ENCODE data around the gene LTB4R. TPM values are rescaled to one million over a fixed set of nuclear protein-coding genes. Genes with fewer than 3 reads are reported as not detected.

LTB4R gene
- total RNA-seq = 10 to 100 TPM; 10.6 to 11.4 TPM

GRCh38 chr14:24310646-24311604, at the start of gene LTB4R:
Gene LTB4R, plus strand, starts transcription at chr14:24311502. Its CDS starts 4,150 bp downstream, at chr14:24315652.
- Mint-ChIP-seq H3K9me3 (no peaks in the 10 kb centered on the region), H3K4me1 (ENCODE audit: low read depth) (peaks cover 64% of the 10 kb centered on the region)
- intact Hi-C loops (cut with micrococcal nuclease) = loop anchor here (1.0 kb wide), 1 partner anchor 21 kb away; no protein-coding TSS in a partner anchor

GRCh38 chr14:24261969-24262327, 49.4 kb upstream of the LTB4R start:
- CTCF ChIA-PET = interaction anchor here (0.6 to 2.1 kb wide), 5 partner anchors 9 to 46 kb away, joined by 3 to 8 read pairs (median 4); partner anchors contain the start of genes CIDEB, RABGGTA and TINF2
- peaks cover 11% of the 10 kb centered on the region for H3K36me3 Mint-ChIP-seq (ENCODE audit: low read depth)
- H3K27ac Mint-ChIP-seq = no peak overlapping the region

More at GRCh38 chr14:24310646-24311604, at the start of gene LTB4R:
- Mint-ChIP-seq H3K27me3 (ENCODE audit: low read depth) (no peaks in the 10 kb centered on the region), H3K36me3 (ENCODE audit: low read depth) (peaks cover 24% of the 10 kb centered on the region), H3K27ac (peak within 1 kb of the TSS; percentile 68), H3K4me3 (peak within 1 kb of the TSS; percentile 71)
- CTCF ChIA-PET = interaction anchor here (0.8 to 8.5 kb wide), 16 partner anchors 10 to 203 kb away, joined by 3 to 121 read pairs (median 4); partner anchors contain the start of genes ADCY4, DHRS1, MDP1 and NOP9
- DNase-seq = peak; percentile 71

GRCh38 chr14:24262821-24263733, 48.2 kb upstream of the LTB4R start, which contains the start of gene TGM1:
Gene TGM1, minus strand, starts transcription at chr14:24263177. Its CDS starts 825 bp downstream, at chr14:24262352.
- intact Hi-C loops (cut with micrococcal nuclease) = no loop called here
- no peak within 1 kb of the TSS for H3K4me3 Mint-ChIP-seq
- H3K27ac Mint-ChIP-seq = no peak within 1 kb of the TSS
- H3K36me3 Mint-ChIP-seq (ENCODE audit: low read depth) = peaks cover 13% of the 10 kb centered on the region
- H3K9me3 Mint-ChIP-seq = no peaks in the 10 kb centered on the region
- CTCF ChIA-PET = interaction anchor here (0.9 kb wide), 1 partner anchor 12 kb away, joined by 3 read pairs; no protein-coding TSS in a partner anchor
- no peaks in the 10 kb centered on the region for H3K4me1 Mint-ChIP-seq (ENCODE audit: low read depth)
- no peak for DNase-seq
- no peaks in the 10 kb centered on the region for H3K27me3 Mint-ChIP-seq (ENCODE audit: low read depth)

More at GRCh38 chr14:24261969-24262327, 49.4 kb upstream of the LTB4R start:
- no peaks in the 10 kb centered on the region for H3K27me3 Mint-ChIP-seq (ENCODE audit: low read depth)
- no peak overlapping the region for H3K4me3 Mint-ChIP-seq
- no peaks in the 10 kb centered on the region for H3K4me1 Mint-ChIP-seq (ENCODE audit: low read depth)
- intact Hi-C loops (cut with micrococcal nuclease) = no loop called here
- no peak for DNase-seq
- H3K9me3 Mint-ChIP-seq = no peaks in the 10 kb centered on the region

GRCh38 chr14:24263848-24264247, 47.5 kb upstream of the LTB4R start:
- Mint-ChIP-seq H3K9me3 (no peaks in the 10 kb centered on the region), H3K27ac (no peak overlapping the region), H3K36me3 (ENCODE audit: low read depth) (peaks cover 13% of the 10 kb centered on the region), H3K4me3 (no peak overlapping the region), H3K27me3 (ENCODE audit: low read depth) (no peaks in the 10 kb centered on the region), H3K4me1 (ENCODE audit: low read depth) (no peaks in the 10 kb centered on the region)
- CTCF ChIA-PET = interaction anchor here (0.9 kb wide), 1 partner anchor 13 kb away, joined by 3 read pairs; no protein-coding TSS in a partner anchor
- no peak for DNase-seq
- intact Hi-C loops (cut with micrococcal nuclease) = no loop called here

- intact Hi-C loops (cut with micrococcal nuclease) = no loop called here
- peaks cover 1% of the 10 kb centered on the region for H3K4me1 Mint-ChIP-seq (ENCODE audit: low read depth)
- H3K36me3 Mint-ChIP-seq (ENCODE audit: low read depth) = peaks cover 16% of the 10 kb centered on the region
- no peak for DNase-seq
- CTCF ChIA-PET = interaction anchor here (0.6 kb wide), 1 partner anchor 11 kb away, joined by 4 read pairs; no protein-coding TSS in a partner anchor
- no peaks in the 10 kb centered on the region for H3K9me3 Mint-ChIP-seq
- no peak overlapping the region for H3K4me3 Mint-ChIP-seq
- no peak overlapping the region for H3K27ac Mint-ChIP-seq
- H3K27me3 Mint-ChIP-seq (ENCODE audit: low read depth) = no peaks in the 10 kb centered on the region
Measured at GRCh38 chr14:24264298-24264697, 47.0 kb upstream of the LTB4R start.

- CTCF ChIA-PET = interaction anchor here (1.4 to 1.9 kb wide), 3 partner anchors 20 to 65 kb away, joined by 3 to 9 read pairs (median 7); partner anchors contain the start of gene TINF2
- Mint-ChIP-seq H3K27ac (no peak overlapping the region), H3K4me1 (ENCODE audit: low read depth) (peaks cover 6% of the 10 kb centered on the region), H3K36me3 (ENCODE audit: low read depth) (peaks cover 18% of the 10 kb centered on the region), H3K4me3 (no peak overlapping the region), H3K27me3 (ENCODE audit: low read depth) (no peaks in the 10 kb centered on the region), H3K9me3 (no peaks in the 10 kb centered on the region)
- intact Hi-C loops (cut with micrococcal nuclease) = no loop called here
- no peak for DNase-seq
Measured at GRCh38 chr14:24266344-24267244, 44.7 kb upstream of the LTB4R start.

- Mint-ChIP-seq H3K36me3 (ENCODE audit: low read depth) (peaks cover 19% of the 10 kb centered on the region), H3K4me3 (no peak overlapping the region), H3K27ac (no peak overlapping the region), H3K9me3 (no peaks in the 10 kb centered on the region), H3K27me3 (ENCODE audit: low read depth) (no peaks in the 10 kb centered on the region), H3K4me1 (ENCODE audit: low read depth) (peaks cover 16% of the 10 kb centered on the region)
- intact Hi-C loops (cut with micrococcal nuclease) = no loop called here
- CTCF ChIA-PET = interaction anchor here (0.6 to 1.8 kb wide), 2 partner anchors 25 to 40 kb away, joined by 3 to 6 read pairs; partner anchors contain the start of genes CIDEB and TINF2
- DNase-seq = no peak
Measured at GRCh38 chr14:24267516-24267915, 43.8 kb upstream of the LTB4R start.

GRCh38 chr14:24268225-24268624, 43.1 kb upstream of the LTB4R start:
- CTCF ChIA-PET = interaction anchor here (1.8 to 4.5 kb wide), 2 partner anchors 26 to 39 kb away, joined by 6 to 43 read pairs; partner anchors contain the start of genes CIDEB and TINF2
- no peak for DNase-seq
- H3K4me3 Mint-ChIP-seq = no peak overlapping the region
- intact Hi-C loops (cut with micrococcal nuclease) = no loop called here
- H3K9me3 Mint-ChIP-seq = no peaks in the 10 kb centered on the region
- peaks cover 23% of the 10 kb centered on the region for H3K4me1 Mint-ChIP-seq (ENCODE audit: low read depth)
- no peaks in the 10 kb centered on the region for H3K27me3 Mint-ChIP-seq (ENCODE audit: low read depth)
- no peak overlapping the region for H3K27ac Mint-ChIP-seq
- H3K36me3 Mint-ChIP-seq (ENCODE audit: low read depth) = peaks cover 19% of the 10 kb centered on the region

GRCh38 chr14:24269368-24269767, 41.9 kb upstream of the LTB4R start:
- Mint-ChIP-seq H3K4me3 (no peak overlapping the region), H3K27ac (no peak overlapping the region), H3K27me3 (ENCODE audit: low read depth) (no peaks in the 10 kb centered on the region), H3K4me1 (ENCODE audit: low read depth) (peaks cover 34% of the 10 kb centered on the region), H3K9me3 (no peaks in the 10 kb centered on the region), H3K36me3 (ENCODE audit: low read depth) (peaks cover 18% of the 10 kb centered on the region)
- DNase-seq = no peak
- CTCF ChIA-PET = interaction anchor here (1.4 to 4.5 kb wide), 6 partner anchors 11 to 39 kb away, joined by 6 to 43 read pairs (median 20); partner anchors contain the start of genes CIDEB and TINF2
- intact Hi-C loops (cut with micrococcal nuclease) = no loop called here

- Mint-ChIP-seq H3K4me1 (ENCODE audit: low read depth) (peaks cover 36% of the 10 kb centered on the region), H3K27me3 (ENCODE audit: low read depth) (no peaks in the 10 kb centered on the region), H3K9me3 (no peaks in the 10 kb centered on the region), H3K4me3 (peak overlapping the region; percentile 78), H3K27ac (no peak overlapping the region), H3K36me3 (ENCODE audit: low read depth) (peaks cover 18% of the 10 kb centered on the region)
- DNase-seq = no peak
- intact Hi-C loops (cut with micrococcal nuclease) = loop anchor here (5.0 to 10.0 kb wide), 2 partner anchors 402 to 715 kb away; partner anchors contain the start of genes THTPA and ZFHX2
- CTCF ChIA-PET = interaction anchor here (1.3 to 4.5 kb wide), 11 partner anchors 8 to 42 kb away, joined by 3 to 43 read pairs (median 8); partner anchors contain the start of genes CIDEB and TINF2
Measured at GRCh38 chr14:24269910-24270536, 41.3 kb upstream of the LTB4R start.

All from activated naive CD4-positive, alpha-beta T cell treated with anti-CD3 and anti-CD28 coated beads for 36 hours (primary cell).